Central memory CD8-positive, alpha-beta T cell (primary cell): ENCODE data around the gene SLC35F4.
"Not testable (repeated sequence)": the region's sequence is repeated elsewhere in the genome, so short reads cannot be mapped to it uniquely, and the experiment has no call there.

ENCODE experiments used
- ATAC-seq: fragments of 150-1000 bp; cut with Tn5 transposase; replicated peaks from 2 replicates; pipeline ENCODE4 v1.10.0; 2022; ENCODE audit warnings: mild to moderate bottlenecking, moderate FRiP score, moderate number of reproducible peaks; ENCODE audit not compliant: poor library complexity, severe bottlenecking; ENCODE audit errors: extremely low read depth
- DNase-seq, 2 donors: peaks; one replicate each; pipeline ENCODE4 v3.0.0; 2021; ENCODE audit warnings: low spot score in 2 of 2
- H3K27ac Mint-ChIP-seq: one replicate; pipeline ENCODE4 v1.8.0; 2022; ENCODE audit warnings: low read depth, mild to moderate bottlenecking, moderate library complexity, mixed read lengths
- H3K27me3 Mint-ChIP-seq: one replicate; pipeline ENCODE4 v1.8.0; 2022; ENCODE audit warnings: mixed read lengths
- H3K36me3 Mint-ChIP-seq: one replicate; pipeline ENCODE4 v1.8.0; 2022; ENCODE audit warnings: mild to moderate bottlenecking, moderate library complexity, mixed read lengths; ENCODE audit not compliant: insufficient read depth
- H3K4me1 Mint-ChIP-seq: one replicate; pipeline ENCODE4 v1.8.0; 2022; ENCODE audit warnings: mixed read lengths
- H3K4me3 Mint-ChIP-seq: one replicate; pipeline ENCODE4 v1.8.0; 2022; ENCODE audit warnings: mild to moderate bottlenecking, moderate library complexity, mixed read lengths
- H3K9me3 Mint-ChIP-seq: one replicate; pipeline ENCODE4 v1.8.0; 2022; ENCODE audit warnings: mixed read lengths

Gene SLC35F4

DNA sequence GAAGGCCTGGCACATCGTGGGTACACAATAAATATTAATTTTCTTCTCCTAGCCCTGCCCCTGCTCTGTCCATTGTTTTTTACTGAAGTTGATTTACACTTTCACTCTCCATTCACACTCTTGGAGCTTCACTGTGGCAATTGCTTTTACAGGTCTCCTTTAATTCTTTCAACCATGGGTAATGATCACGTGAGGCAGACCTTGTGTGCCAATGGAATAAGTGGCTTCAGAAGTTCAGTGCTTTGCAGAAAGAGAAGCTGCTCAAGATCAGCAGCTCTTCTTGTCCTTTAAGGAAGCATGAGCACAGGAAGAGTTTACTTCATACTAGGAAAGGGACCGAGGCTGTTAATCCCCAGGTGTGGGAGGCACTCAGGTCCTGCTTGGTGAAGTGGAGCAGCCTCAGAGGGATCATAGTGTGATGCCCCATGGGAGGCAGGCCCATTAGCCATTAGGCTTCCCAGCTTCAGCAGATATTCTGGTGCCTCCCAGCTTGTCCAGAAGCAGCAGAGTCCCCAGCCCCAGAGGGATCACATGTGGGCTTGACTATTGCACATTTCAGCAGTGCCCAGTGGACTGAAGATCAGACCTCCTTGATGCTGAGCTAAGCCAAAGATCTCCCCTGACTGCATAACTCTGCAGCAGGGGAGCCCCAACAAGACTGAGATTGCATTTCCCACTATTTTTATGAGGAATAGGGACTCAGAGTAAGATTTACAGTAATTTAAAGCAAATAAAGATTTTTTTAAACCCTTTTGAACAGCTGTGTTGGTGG, 5.0 kb upstream of the SLC35F4 start:
- DNase-seq: no peak
- peaks cover 10% of the 10 kb centered on the region for H3K27me3 Mint-ChIP-seq
- no peak for ATAC-seq
- H3K4me3 Mint-ChIP-seq: no peak overlapping the region
- H3K4me1 Mint-ChIP-seq: no peaks in the 10 kb centered on the region
- H3K36me3 Mint-ChIP-seq: no peaks in the 10 kb centered on the region
- H3K27ac Mint-ChIP-seq: no peak overlapping the region
- H3K9me3 Mint-ChIP-seq: no peaks in the 10 kb centered on the region

DNA sequence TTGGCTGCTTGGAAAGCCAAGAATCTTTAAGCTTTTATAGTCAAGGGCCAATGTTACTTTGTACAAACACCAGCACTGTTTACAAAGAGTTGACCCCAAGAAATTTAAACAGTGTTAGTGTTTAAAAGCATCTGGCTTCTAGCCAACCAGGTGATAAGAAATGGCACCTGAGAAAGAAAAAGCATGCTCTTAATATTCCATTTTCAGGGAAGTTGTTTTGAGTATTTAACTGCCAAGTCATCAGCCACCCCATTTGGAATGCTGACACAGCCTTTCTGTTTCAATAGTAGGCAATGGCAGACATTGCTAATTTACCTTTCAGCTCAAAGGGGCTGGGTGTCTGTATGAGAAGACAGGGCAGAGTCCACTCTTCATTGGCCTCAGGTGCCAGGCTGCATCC, 3.7 kb upstream of the SLC35F4 start:
- Mint-ChIP-seq H3K27ac (no peak overlapping the region), H3K4me1 (no peaks in the 10 kb centered on the region), H3K4me3 (no peak overlapping the region), H3K27me3 (peaks cover 10% of the 10 kb centered on the region), H3K9me3 (no peaks in the 10 kb centered on the region), H3K36me3 (no peaks in the 10 kb centered on the region)
- no peak for DNase-seq
- no peak for ATAC-seq

DNA sequence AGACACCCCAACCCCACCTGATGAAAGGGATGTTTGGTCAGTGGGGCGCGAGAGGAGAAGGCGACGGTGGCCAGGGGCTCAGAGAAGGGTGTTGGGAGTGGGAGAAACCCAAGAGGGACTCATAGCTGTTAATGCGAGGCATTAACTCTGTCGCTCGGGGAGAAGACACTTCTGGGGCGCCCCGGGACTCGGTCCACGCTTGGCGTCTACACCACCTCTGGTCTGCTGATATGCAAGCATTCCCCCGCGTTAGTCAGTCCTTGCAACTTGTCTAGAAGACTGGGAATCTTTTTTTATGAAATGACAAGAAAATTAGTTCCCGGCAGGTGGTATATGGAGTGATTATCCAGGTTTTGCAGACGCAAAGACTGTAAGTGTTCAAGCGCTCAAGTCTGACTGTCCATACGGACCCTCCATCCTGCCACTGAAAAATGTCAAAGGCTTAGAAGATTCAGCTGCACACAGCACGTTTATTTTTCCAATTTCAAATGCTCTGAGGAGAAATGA, 360 bp upstream of the SLC35F4 start:
- no peak for ATAC-seq
- no peak overlapping the region for H3K4me3 Mint-ChIP-seq
- no peak overlapping the region for H3K27ac Mint-ChIP-seq
- no peak for DNase-seq
- H3K36me3 Mint-ChIP-seq: no peaks in the 10 kb centered on the region
- H3K4me1 Mint-ChIP-seq: no peaks in the 10 kb centered on the region
- peaks cover 10% of the 10 kb centered on the region for H3K27me3 Mint-ChIP-seq
- H3K9me3 Mint-ChIP-seq: peaks cover 6% of the 10 kb centered on the region

DNA sequence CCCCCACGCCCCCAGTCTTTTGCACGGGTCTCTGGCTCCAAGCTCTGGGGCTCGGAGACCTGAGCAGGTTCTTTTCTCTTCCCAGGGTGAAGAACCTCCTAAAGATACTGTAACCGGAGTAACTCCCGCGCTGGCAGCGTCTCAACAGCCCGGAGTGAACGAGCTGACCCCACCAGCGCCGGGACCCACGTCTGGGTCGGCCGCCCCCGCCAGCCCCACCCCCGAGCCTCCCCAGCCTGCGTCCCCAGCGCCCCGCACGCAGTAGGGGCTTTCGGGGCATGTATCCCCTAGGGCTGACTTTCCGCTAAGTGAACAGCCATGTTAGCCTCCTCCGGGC, 858 bp downstream of the SLC35F4 start:
- no peaks in the 10 kb centered on the region for H3K36me3 Mint-ChIP-seq
- no peaks in the 10 kb centered on the region for H3K4me1 Mint-ChIP-seq
- H3K9me3 Mint-ChIP-seq: peaks cover 6% of the 10 kb centered on the region
- ATAC-seq (no peak), DNase-seq (no peak)
- H3K27ac Mint-ChIP-seq: no peak overlapping the region
- H3K27me3 Mint-ChIP-seq: peaks cover 10% of the 10 kb centered on the region
- no peak overlapping the region for H3K4me3 Mint-ChIP-seq

DNA sequence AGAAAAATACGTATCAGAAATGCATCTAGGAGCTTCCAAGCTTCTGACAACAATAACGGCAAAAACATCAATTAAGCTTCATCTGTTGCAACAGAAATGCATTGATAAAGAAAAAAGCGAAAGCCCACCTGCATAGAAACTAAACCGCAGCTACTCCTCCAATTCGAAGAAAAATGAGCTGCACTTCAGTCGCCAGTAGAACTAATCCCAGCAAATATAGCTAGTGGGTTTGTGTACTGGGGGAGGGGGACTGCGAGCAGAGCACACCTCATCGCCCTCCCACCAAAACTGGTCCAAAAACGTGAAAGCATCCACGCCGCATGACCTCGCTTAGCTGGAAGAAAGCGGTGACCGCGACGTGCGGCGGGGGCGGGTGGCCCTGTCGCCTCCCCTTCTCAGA, 1.2 kb downstream of the SLC35F4 start:
- H3K27ac Mint-ChIP-seq: no peak overlapping the region
- ATAC-seq (no peak), DNase-seq (no peak)
- H3K36me3 Mint-ChIP-seq: no peaks in the 10 kb centered on the region
- peaks cover 6% of the 10 kb centered on the region for H3K9me3 Mint-ChIP-seq
- H3K4me1 Mint-ChIP-seq: no peaks in the 10 kb centered on the region
- H3K4me3 Mint-ChIP-seq: no peak overlapping the region
- H3K27me3 Mint-ChIP-seq: peaks cover 10% of the 10 kb centered on the region

DNA sequence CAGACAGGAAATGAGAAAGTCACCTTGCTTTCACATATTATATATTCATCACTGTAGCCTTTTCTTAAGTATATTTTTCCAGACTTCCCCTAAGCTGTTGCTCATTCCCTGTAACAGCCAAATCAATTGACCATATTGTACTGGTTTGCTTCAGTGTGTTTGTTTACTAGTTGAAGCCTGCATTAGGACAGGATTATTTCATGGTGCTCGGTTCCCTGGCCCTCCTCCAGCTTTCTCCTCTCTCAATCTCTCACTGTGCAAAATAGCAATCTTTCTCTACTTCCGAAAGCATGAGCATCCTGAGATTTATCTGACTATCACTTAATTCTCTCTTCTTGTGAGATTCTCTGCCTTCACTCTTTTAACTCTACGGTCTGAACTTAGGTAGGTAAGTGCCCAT, 2.4 kb downstream of the SLC35F4 start:
- H3K36me3 Mint-ChIP-seq: no peaks in the 10 kb centered on the region
- no peaks in the 10 kb centered on the region for H3K4me1 Mint-ChIP-seq
- H3K9me3 Mint-ChIP-seq: peaks cover 6% of the 10 kb centered on the region
- ATAC-seq (no peak), DNase-seq (no peak)
- H3K27ac Mint-ChIP-seq: no peak overlapping the region
- peaks cover 10% of the 10 kb centered on the region for H3K27me3 Mint-ChIP-seq
- H3K4me3 Mint-ChIP-seq: no peak overlapping the region

DNA sequence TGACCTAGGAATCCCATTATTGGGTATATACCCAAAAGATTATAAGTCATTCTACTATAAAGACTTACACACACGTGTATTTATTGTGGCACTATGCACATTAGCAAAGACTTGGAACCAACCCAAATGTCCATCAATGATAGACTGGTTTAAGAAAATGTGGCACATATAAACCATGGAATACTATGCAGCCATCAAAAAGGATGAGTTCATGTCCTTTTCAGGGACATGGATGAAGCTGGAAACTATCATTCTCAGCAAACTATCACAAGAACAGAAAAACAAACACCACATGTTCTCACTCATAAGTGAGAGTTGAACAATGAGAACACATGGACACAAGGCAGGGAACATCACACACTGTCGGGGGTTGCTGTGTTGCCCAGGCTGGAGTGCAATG, 10.2 kb downstream of the SLC35F4 start:
- H3K27ac Mint-ChIP-seq, DNase-seq, ATAC-seq, H3K4me3 Mint-ChIP-seq, H3K27me3 Mint-ChIP-seq, H3K4me1 Mint-ChIP-seq, H3K9me3 Mint-ChIP-seq, H3K36me3 Mint-ChIP-seq: not testable (repeated sequence)

DNA sequence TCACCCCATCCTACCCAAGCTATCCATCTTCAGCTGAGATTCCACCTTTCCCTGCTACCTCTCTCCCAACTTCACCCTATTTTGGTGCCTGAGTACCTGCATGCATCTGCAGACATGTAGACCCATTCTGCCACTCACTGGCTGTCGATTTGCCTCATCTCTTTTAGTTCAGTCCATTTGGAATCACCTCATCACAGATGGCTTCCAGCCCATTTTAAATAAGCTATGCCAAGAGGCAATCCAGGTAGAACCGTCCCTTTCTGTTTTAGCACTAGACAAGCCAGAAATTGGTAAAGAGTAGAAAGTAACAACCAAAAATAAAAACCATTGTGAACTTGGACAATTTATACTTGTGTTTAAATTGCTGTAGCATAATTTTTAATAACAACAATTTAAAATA, 11.3 kb downstream of the SLC35F4 start:
- Mint-ChIP-seq H3K27ac (no peak overlapping the region), H3K4me3 (no peak overlapping the region), H3K9me3 (peaks cover 5% of the 10 kb centered on the region), H3K27me3 (peaks cover 6% of the 10 kb centered on the region), H3K36me3 (no peaks in the 10 kb centered on the region), H3K4me1 (no peaks in the 10 kb centered on the region)
- no peak for ATAC-seq
- DNase-seq: no peak

DNA sequence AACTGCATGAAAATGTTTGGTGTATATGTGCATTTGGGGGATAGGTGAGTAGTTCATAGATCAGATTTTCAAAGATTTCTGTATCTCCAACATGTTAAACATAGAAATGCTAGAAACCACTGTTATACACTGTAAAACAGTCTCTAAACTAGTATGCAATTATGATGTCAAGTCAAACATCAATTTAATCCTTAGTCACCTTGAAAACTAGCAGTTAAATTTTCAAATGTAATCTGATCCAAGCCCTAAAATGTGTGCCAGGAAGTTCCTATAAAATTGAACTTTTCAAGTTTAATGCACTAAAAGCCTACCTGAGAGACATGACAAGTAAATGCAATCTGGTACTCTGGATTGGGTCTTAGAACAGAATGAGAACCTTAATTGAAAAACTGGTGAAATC, 14.5 kb downstream of the SLC35F4 start:
- no peak overlapping the region for H3K4me3 Mint-ChIP-seq
- H3K4me1 Mint-ChIP-seq: no peaks in the 10 kb centered on the region
- peaks cover 6% of the 10 kb centered on the region for H3K27me3 Mint-ChIP-seq
- DNase-seq (no peak), ATAC-seq (no peak)
- no peak overlapping the region for H3K27ac Mint-ChIP-seq
- no peaks in the 10 kb centered on the region for H3K36me3 Mint-ChIP-seq
- H3K9me3 Mint-ChIP-seq: peaks cover 5% of the 10 kb centered on the region

DNA sequence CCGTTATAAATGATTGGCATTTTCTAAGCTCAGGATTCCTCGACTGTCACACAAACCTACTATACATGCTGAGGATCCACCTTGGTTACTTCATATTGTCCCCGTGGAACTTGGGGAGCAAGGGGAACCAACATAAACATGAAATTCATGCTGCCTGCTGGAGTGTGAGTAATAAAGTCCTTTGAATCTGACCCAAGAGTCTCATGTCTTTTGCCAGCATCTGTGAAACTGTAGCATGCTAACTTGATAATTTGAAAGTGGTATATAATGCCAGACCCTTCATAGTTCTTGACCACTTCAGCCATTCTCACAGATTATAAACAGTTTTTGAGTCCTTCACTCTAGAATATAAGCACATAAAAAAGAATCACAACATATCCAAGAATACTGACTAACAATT, 17.1 kb downstream of the SLC35F4 start:
- DNase-seq (no peak), ATAC-seq (no peak)
- Mint-ChIP-seq H3K4me3 (no peak overlapping the region), H3K27me3 (peaks cover 5% of the 10 kb centered on the region), H3K36me3 (no peaks in the 10 kb centered on the region), H3K4me1 (no peaks in the 10 kb centered on the region), H3K27ac (no peak overlapping the region), H3K9me3 (peaks cover 4% of the 10 kb centered on the region)

DNA sequence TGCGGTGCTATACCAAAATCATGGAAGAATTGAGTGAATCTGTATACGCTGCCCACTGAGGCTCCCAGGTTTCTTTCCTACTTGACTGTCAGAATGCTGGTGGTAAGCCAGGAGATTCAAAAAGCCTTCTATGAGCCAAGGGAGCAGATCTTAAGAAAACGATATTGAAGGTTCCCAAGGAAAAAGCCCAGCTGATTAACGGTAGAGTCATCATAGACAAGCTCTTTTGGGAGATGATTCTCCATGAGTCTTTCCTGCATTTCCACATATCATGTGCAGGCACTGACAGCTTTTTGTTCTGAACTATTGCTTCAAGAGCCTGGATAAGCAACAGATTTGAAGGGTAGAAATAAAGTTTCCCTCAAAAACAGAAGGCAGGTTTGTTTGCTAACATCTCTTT, 17.5 kb downstream of the SLC35F4 start:
- ATAC-seq (no peak), DNase-seq (no peak)
- no peak overlapping the region for H3K4me3 Mint-ChIP-seq
- no peaks in the 10 kb centered on the region for H3K36me3 Mint-ChIP-seq
- H3K27ac Mint-ChIP-seq: no peak overlapping the region
- H3K4me1 Mint-ChIP-seq: no peaks in the 10 kb centered on the region
- no peaks in the 10 kb centered on the region for H3K9me3 Mint-ChIP-seq
- peaks cover 1% of the 10 kb centered on the region for H3K27me3 Mint-ChIP-seq

DNA sequence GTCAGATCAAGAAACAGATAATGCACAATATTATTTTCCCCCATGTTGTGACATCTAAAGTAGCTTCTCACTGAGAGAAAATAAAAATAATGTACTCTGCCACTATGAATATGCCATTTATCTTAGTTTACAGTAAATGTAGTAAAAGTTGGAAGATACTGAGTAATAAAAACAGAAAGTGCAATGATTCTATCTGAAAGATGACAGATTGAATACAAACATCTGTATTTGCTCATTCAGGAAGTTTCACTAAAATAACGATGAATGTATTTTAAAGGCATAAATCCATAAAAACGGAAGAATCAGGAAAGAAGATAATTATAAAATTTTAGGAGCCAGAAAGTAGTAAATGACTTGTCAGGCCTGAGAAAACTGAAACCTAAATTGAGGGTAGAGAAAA, 18.2 kb downstream of the SLC35F4 start:
- no peaks in the 10 kb centered on the region for H3K36me3 Mint-ChIP-seq
- no peak for ATAC-seq

DNA sequence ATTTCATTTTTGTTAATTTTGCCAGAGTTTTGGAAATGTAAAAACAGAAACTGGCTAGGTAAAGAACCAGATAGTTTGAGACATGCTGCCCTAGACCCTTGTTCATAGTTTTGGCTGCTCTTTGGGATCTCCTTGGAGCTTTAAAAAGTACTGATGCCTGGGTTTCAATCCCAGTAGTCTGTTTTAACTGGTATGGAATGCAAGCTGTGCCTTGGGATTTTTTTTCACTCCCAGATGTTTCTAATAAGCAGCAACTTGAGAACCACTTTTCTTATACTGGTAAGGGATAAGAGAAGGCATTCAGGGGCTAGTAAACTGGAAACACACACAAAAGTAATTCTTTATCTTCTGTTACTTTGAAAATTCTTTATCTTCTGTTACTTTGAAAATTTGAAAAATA, 18.8 kb downstream of the SLC35F4 start:
- DNase-seq (no peak), ATAC-seq (no peak)
- no peaks in the 10 kb centered on the region for H3K9me3 Mint-ChIP-seq
- no peak overlapping the region for H3K27ac Mint-ChIP-seq
- H3K4me1 Mint-ChIP-seq: no peaks in the 10 kb centered on the region
- no peaks in the 10 kb centered on the region for H3K27me3 Mint-ChIP-seq
- H3K36me3 Mint-ChIP-seq: no peaks in the 10 kb centered on the region
- no peak overlapping the region for H3K4me3 Mint-ChIP-seq

More for the DNA sequence above, 18.2 kb downstream of the SLC35F4 start:
- Mint-ChIP-seq H3K27me3 (no peaks in the 10 kb centered on the region), H3K27ac (no peak overlapping the region), H3K4me1 (no peaks in the 10 kb centered on the region), H3K9me3 (no peaks in the 10 kb centered on the region), H3K4me3 (no peak overlapping the region)
- no peak for DNase-seq
